C4-2B (cell line): ENCODE results near the gene TIAM2.

Experiments
- ZFX ChIP-seq: fragments of 450-650 bp; IDR thresholded peaks from 2 replicates; pipeline ENCODE4 v1.6.1; 2017
- TF ChIP-seq, protein P1 (sequence below): fragments of 450-650 bp; conservative IDR thresholded peaks from 2 replicates; pipeline ENCODE4 v1.5.1; 2017; ENCODE audit warnings: mild to moderate bottlenecking

DNA sequence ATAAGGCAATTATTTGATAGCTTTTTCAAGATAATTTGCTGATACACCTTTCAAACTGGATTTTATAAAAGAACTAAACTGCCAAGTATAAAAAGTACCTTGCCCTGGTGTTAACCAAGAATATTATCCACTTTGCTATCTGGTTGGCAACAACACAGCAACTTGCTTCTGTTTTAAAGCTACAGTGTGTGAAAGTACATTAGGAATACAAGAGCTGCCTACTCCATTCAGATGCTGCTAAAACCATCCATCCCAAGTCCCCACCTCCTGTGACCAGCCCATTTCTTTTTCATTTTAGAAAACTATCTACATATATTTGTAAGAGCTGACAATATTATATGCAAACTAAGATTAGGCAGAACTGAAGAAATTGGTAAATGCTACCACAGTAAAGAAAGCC is 281.5 kb downstream of the TIAM2 start:
- TF ChIP-seq, protein P1, sequence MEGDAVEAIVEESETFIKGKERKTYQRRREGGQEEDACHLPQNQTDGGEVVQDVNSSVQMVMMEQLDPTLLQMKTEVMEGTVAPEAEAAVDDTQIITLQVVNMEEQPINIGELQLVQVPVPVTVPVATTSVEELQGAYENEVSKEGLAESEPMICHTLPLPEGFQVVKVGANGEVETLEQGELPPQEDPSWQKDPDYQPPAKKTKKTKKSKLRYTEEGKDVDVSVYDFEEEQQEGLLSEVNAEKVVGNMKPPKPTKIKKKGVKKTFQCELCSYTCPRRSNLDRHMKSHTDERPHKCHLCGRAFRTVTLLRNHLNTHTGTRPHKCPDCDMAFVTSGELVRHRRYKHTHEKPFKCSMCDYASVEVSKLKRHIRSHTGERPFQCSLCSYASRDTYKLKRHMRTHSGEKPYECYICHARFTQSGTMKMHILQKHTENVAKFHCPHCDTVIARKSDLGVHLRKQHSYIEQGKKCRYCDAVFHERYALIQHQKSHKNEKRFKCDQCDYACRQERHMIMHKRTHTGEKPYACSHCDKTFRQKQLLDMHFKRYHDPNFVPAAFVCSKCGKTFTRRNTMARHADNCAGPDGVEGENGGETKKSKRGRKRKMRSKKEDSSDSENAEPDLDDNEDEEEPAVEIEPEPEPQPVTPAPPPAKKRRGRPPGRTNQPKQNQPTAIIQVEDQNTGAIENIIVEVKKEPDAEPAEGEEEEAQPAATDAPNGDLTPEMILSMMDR, result no peak
- TF ChIP-seq ZFX, result no peak
